KMS-11 (cell line): ENCODE data around the gene SLC13A3.

Source experiments
- H2AFZ ChIP-seq: fragments of 200-600 bp; sonication (generic); 2 replicates; pipeline ENCODE4 v1.6.1; 2016; ENCODE audit warnings: antibody characterized with exemption, mixed run types, low read depth
- H3K27ac ChIP-seq: fragments of 200-600 bp; sonication (generic); 2 replicates; pipeline ENCODE4 v1.6.1; 2016; ENCODE audit warnings: mild to moderate bottlenecking, mixed run types
- H3K27me3 ChIP-seq: fragments of 200-600 bp; sonication (generic); 2 replicates; pipeline ENCODE4 v1.6.1; 2017; ENCODE audit warnings: mild to moderate bottlenecking, low read depth, mixed run types, moderate library complexity; ENCODE audit not compliant: insufficient read depth
- H3K36me3 ChIP-seq: fragments of 200-600 bp; sonication (generic); 2 replicates; pipeline ENCODE4 v1.6.1; 2017; ENCODE audit warnings: mild to moderate bottlenecking, mixed run types; ENCODE audit not compliant: insufficient read depth
- H3K4me1 ChIP-seq: fragments of 200-600 bp; sonication (generic); 2 replicates; pipeline ENCODE4 v1.6.1; 2016; ENCODE audit warnings: mild to moderate bottlenecking, low read depth, mixed run types; ENCODE audit not compliant: poor library complexity, severe bottlenecking
- H3K4me2 ChIP-seq: fragments of 200-600 bp; sonication (generic); 2 replicates; pipeline ENCODE4 v1.7.0; 2016; ENCODE audit warnings: mild to moderate bottlenecking, mixed run types
- H3K4me3 ChIP-seq: fragments of 200-600 bp; sonication (generic); IDR thresholded peaks from 2 replicates; pipeline ENCODE4 v1.6.1; 2017; ENCODE audit warnings: low read depth, low read length, mixed read lengths; ENCODE audit not compliant: insufficient read depth
- H3K79me2 ChIP-seq: fragments of 200-600 bp; sonication (generic); 2 replicates; pipeline ENCODE4 v1.6.1; 2016; ENCODE audit warnings: low read depth, mixed run types; ENCODE audit not compliant: insufficient read depth
- H3K9ac ChIP-seq: fragments of 200-600 bp; sonication (generic); 2 replicates; pipeline ENCODE4 v1.6.1; 2016; ENCODE audit warnings: mild to moderate bottlenecking, mixed run types
- H4K20me1 ChIP-seq: fragments of 200-600 bp; sonication (generic); 2 replicates; pipeline ENCODE4 v1.6.1; 2016; ENCODE audit warnings: mild to moderate bottlenecking, mixed run types; ENCODE audit not compliant: insufficient read depth
- CTCF ChIP-seq: fragments of 200-600 bp; sonication (generic); conservative IDR thresholded peaks from 2 replicates; pipeline ENCODE4 v1.6.1; 2017; ENCODE audit warnings: low read depth, mild to moderate bottlenecking, antibody characterized with exemption, low read length, moderate library complexity, mixed read lengths

The SLC13A3 gene

DNA sequence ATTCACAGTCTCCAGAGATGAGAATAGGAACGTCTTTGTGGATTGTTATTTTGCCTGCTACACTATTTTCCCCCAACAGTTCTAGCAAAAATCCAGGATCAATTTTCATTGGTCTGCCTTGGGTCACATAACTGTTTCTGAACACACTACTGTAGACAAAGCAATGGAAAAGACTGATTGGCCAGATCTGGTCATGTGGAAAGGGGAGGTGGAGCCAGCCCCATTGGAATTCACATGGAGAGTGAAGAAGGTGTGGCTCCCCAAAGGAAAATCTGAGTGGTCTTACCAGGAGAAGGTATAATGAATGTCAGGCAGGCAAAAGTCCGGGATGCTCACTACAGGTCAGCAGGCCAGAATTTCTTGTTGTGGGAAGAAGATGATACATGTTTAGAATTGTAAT, 47.5 kb upstream of the SLC13A3 start:
- Histone ChIP-seq H3K36me3 (no peaks in the 10 kb centered on the region), H3K9ac (no peak overlapping the region), H2AFZ (no peak overlapping the region), H3K79me2 (no peaks in the 10 kb centered on the region), H3K4me3 (no peak overlapping the region), H3K27ac (no peak overlapping the region), H3K4me2 (no peak overlapping the region), H4K20me1 (no peaks in the 10 kb centered on the region), H3K27me3 (no peaks in the 10 kb centered on the region), H3K4me1 (peaks cover 7% of the 10 kb centered on the region)
- TF ChIP-seq CTCF: no peak

DNA sequence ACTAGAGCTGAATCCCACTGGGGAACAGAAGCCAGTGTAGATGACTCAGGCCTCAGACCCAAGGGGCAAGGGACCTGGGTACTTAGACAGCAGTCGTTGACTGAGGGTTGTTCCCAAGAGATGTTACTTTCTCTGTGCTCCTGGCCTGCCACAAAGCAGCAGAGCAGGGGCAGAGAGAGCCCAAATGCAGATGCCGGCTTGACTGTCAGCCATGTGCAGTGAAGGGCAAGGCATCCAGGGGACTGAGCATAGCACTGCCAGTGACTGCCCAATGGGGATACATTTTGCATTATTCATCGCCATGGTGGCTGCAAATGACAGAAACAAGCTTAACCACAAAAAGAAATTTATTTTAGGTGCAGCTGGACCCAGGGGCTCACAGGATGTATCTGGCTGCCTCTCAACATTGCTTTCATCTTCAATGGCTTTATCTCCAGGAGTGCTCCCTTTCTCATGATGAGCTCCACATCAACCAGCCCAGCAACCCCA, 45.6 kb upstream of the SLC13A3 start:
- H3K27me3 ChIP-seq: no peaks in the 10 kb centered on the region
- H3K9ac ChIP-seq: no peak overlapping the region
- no peaks in the 10 kb centered on the region for H3K79me2 ChIP-seq
- H3K36me3 ChIP-seq: no peaks in the 10 kb centered on the region
- H2AFZ ChIP-seq: no peak overlapping the region
- H3K4me2 ChIP-seq: no peak overlapping the region
- no peak overlapping the region for H3K27ac ChIP-seq
- peaks cover 7% of the 10 kb centered on the region for H3K4me1 ChIP-seq
- H4K20me1 ChIP-seq: no peaks in the 10 kb centered on the region
- H3K4me3 ChIP-seq: no peak overlapping the region
- no peak for TF ChIP-seq CTCF

- H2AFZ ChIP-seq: no peak overlapping the region
- TF ChIP-seq CTCF: no peak
- no peaks in the 10 kb centered on the region for H3K36me3 ChIP-seq
- no peaks in the 10 kb centered on the region for H3K79me2 ChIP-seq
- no peak overlapping the region for H3K4me2 ChIP-seq
- no peaks in the 10 kb centered on the region for H4K20me1 ChIP-seq
- peaks cover 7% of the 10 kb centered on the region for H3K4me1 ChIP-seq
- no peak overlapping the region for H3K9ac ChIP-seq
- H3K27ac ChIP-seq: no peak overlapping the region
- no peaks in the 10 kb centered on the region for H3K27me3 ChIP-seq
- no peak overlapping the region for H3K4me3 ChIP-seq
These were observed 44.6 kb upstream of the SLC13A3 start for GRCh38 chr20:46695892-46696291.

- Histone ChIP-seq H3K4me2 (no peak overlapping the region), H3K9ac (no peak overlapping the region), H3K4me3 (no peak overlapping the region), H3K79me2 (no peaks in the 10 kb centered on the region), H3K4me1 (peaks cover 14% of the 10 kb centered on the region), H3K27ac (no peak overlapping the region), H4K20me1 (no peaks in the 10 kb centered on the region), H3K27me3 (no peaks in the 10 kb centered on the region), H2AFZ (no peak overlapping the region), H3K36me3 (no peaks in the 10 kb centered on the region)
- TF ChIP-seq CTCF: no peak
These were observed 43.2 kb upstream of the SLC13A3 start for GRCh38 chr20:46694484-46694883.

- Histone ChIP-seq H3K4me3 (no peak overlapping the region), H4K20me1 (no peaks in the 10 kb centered on the region), H3K27me3 (no peaks in the 10 kb centered on the region), H3K4me1 (peaks cover 26% of the 10 kb centered on the region), H2AFZ (no peak overlapping the region), H3K4me2 (no peak overlapping the region), H3K36me3 (no peaks in the 10 kb centered on the region), H3K27ac (no peak overlapping the region), H3K9ac (no peak overlapping the region), H3K79me2 (peaks cover 29% of the 10 kb centered on the region)
- TF ChIP-seq CTCF: no peak
These were observed 39.9 kb upstream of the SLC13A3 start for GRCh38 chr20:46691196-46691595.
